Measurements from ENCODE around the gene ITPRID2.

DNA sequence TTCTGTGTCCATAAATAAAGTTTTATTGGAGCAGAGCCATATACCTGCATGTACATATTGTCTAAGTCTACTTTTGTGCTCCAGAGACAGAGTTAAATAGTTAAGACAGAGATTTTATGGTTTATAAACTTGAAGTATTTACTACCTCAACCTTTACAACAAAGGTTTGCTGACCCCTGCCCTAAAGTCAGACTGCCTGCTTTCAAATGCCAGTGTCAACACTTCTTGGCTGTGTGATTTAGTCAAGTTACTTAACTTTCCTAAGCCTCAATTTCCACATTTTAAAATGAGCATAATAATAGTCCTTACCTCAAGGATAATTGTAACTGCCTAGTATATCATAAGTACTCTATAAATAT lies 44.4 kb upstream of the ITPRID2 start:
- TF ChIP-seq POLR2A (IDR thresholded peaks at IDR 0.05; ENCODE audit: low read length) (no peak), GATA1 (IDR thresholded peaks at IDR 0.05; ENCODE audit: low read depth, low read length) (no peak)

All from erythroblast (primary cell).